VCaP (cell line): ENCODE measurements around the gene TNIK.
"Not testable (repeated sequence)": the region's sequence is repeated elsewhere in the genome, so short reads cannot be mapped to it uniquely, and the experiment has no call there.

ENCODE experiments used
- H3K27ac ChIP-seq: fragments of 450-650 bp; 2 replicates; pipeline ENCODE4 v1.5.1; 2017
- CTCF ChIP-seq: fragments of 450-650 bp; conservative IDR thresholded peaks from 2 replicates; pipeline ENCODE4 v1.5.1; 2017; ENCODE audit warnings: mild to moderate bottlenecking, moderate library complexity

TNIK gene

GRCh38 chr3:171429635-171430034 is 30.6 kb downstream of the TNIK start:
- no peak for TF ChIP-seq CTCF
- H3K27ac ChIP-seq, result no peak overlapping the region

GRCh38 chr3:171428892-171429291 is 31.3 kb downstream of the TNIK start:
- H3K27ac ChIP-seq, result no peak overlapping the region
- no peak for TF ChIP-seq CTCF

GRCh38 chr3:171428321-171428787 is 31.9 kb downstream of the TNIK start:
- H3K27ac ChIP-seq, result no peak overlapping the region

GRCh38 chr3:171427771-171428320 is 32.4 kb downstream of the TNIK start:
- no peak for TF ChIP-seq CTCF
- H3K27ac ChIP-seq, result no peak overlapping the region

More at GRCh38 chr3:171428321-171428787, 31.9 kb downstream of the TNIK start:
- no peak for TF ChIP-seq CTCF

- not testable (repeated sequence) for H3K27ac ChIP-seq
These were observed 36.1 kb downstream of the TNIK start for GRCh38 chr3:171424063-171424462.

- not testable (repeated sequence) for H3K27ac ChIP-seq
These were observed 37.4 kb downstream of the TNIK start for GRCh38 chr3:171422855-171423254.

- no peak for TF ChIP-seq CTCF
These were observed 39.5 kb downstream of the TNIK start for GRCh38 chr3:171420667-171421066.

GRCh38 chr3:171419457-171419856 is 40.7 kb downstream of the TNIK start:
- peak overlapping the region; percentile 52; the same call in 1 of the 2 replicates for H3K27ac ChIP-seq
- no peak for TF ChIP-seq CTCF

More at GRCh38 chr3:171420667-171421066, 39.5 kb downstream of the TNIK start:
- H3K27ac ChIP-seq, result peak overlapping the region; percentile 52

- no peak for TF ChIP-seq CTCF
These were observed 42.4 kb downstream of the TNIK start for GRCh38 chr3:171417813-171418212.

More at GRCh38 chr3:171417813-171418212, 42.4 kb downstream of the TNIK start:
- H3K27ac ChIP-seq, result peak overlapping the region; percentile 47; the same call in 1 of the 2 replicates
